Inflammatory macrophage treated with lipopolysaccharide for 1 hour (primary cell): ENCODE data around the gene MUSTN1.

Source experiments
- DNase-seq, 2 donors: peaks; one replicate each; pipeline ENCODE4 v3.0.0-alpha.2; 2020 to 2022

MUSTN1 gene

DNA sequence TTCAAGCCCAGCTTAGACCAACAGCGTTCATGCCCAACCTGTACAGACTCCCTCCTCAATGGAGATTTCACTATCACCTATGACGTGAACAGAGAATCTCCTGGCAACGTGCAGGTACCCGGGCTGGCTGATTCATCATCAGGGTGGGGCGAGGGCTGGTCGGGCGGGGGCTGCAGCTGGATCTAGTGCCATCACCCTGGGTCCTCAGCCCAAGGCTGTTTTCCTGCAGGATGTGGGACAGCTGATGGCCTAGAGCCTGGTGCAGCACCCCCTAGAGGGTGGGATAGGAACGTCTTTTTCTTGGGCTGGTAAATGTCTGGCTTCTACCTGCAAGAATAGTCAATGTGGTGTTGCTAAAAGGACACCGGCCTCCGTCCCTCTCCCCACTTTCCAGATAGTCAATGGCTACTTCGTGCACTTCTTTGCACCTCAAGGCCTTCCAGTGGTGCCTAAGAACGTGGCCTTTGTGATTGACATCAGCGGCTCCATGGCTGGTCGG lies 35.8 kb downstream of the MUSTN1 start:
- peak; percentile 11 to 53 for DNase-seq

DNA sequence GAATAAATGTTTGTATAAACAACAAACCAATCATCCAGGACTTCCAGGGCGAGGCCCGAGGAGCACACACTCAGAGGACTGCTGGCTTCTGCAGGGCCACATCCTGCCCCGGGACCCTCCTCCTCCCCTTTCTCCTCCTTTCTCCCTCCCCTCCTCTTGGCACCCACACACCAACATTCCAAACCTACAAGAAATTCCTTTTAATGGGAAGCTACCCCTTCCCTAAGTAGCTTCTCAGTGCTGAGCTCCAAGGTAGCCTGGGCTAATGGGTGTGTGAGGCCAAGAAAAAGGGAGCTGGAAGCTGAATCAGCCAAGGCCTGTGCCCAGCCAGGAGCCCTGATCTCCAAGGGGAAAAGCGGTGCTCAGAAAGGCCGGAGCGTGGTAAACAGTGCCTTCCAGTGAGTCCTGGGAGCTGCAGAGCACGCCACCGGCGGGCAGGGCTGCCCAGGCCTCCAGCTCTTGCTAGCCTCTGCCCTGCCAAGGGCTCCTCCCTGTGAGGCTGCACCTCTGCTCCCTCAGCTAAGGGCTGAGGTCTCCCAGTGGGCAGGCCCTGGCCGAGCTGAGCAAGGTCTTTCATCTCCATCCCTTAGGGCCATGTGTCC lies 36.3 kb downstream of the MUSTN1 start:
- no peak for DNase-seq

DNA sequence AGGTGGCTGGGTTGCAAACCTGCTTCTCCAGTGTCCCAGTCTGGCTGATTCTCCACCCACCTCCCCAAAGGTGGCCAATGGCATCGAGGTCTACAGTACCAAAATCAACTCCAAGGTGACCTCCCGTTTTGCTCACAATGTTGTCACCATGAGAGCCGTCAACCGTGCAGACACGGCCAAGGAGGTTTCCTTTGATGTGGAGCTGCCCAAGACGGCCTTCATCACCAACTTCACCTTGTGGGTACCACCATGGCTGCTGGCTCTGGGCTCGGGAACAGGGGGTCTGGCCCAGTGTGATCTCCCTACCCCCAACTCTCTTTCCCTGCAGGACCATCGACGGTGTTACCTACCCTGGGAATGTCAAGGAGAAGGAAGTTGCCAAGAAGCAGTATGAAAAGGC lies 38.4 kb downstream of the MUSTN1 start:
- no peak for DNase-seq

DNA sequence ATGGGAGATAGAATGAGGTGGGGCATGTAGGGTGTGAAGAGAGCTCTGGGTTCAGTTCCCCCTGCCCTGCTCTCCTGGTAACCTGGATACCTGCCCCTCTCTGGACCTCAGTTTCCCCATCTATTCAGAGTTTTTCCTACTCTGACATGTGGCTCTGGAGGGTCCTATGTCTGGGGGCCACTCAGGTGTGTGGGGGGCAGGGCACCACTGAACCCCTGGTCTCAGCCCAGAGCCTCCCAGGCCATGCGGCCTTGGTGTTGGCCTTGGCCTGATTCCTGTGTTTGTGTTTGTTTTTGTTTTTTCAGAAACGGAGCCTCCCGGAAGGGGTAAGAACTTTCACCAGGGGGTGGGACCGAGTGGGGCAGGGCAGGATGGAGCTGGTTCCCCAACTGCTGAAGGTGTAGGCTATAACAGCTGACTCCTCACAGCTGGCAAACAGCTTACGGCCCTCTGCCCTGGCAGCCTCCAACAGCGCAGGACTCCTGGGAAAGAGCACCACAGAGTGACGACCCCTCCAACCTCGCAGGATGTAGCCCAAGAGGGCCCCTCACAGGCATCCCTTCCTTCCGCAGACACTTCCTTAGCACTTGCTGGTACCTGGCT lies 39.4 kb downstream of the MUSTN1 start:
- no peak for DNase-seq

DNA sequence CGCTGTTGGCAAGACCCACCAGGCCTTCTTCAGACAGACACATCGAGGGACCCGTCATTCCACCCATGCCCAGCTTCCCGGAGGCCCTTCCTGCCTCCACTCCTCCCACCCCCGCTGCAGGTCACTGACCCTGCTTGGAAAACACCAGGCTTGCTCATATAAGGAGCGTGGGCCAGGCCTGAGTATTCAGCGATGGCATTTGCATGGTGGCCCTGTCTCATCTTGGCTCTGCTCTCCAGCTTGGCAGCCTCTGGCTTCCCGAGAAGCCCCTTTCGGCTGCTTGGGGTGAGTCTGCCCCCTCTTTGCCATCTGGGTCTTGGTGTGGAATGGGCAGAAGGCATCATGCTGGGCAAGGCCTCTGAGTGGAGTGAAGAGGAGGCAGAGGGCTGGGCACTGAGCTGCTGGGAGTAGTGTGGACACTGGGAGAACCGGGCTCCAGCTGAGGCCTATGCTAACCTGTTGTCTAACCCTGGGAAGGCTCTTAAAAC lies 40.2 kb downstream of the MUSTN1 start, which contains the start of gene ITIH3:
ITIH3 (plus strand) TSS at position 185 of the 488 bp plus-strand sequence; CDS start at position 193, 8 bp downstream.
- no peak for DNase-seq

DNA sequence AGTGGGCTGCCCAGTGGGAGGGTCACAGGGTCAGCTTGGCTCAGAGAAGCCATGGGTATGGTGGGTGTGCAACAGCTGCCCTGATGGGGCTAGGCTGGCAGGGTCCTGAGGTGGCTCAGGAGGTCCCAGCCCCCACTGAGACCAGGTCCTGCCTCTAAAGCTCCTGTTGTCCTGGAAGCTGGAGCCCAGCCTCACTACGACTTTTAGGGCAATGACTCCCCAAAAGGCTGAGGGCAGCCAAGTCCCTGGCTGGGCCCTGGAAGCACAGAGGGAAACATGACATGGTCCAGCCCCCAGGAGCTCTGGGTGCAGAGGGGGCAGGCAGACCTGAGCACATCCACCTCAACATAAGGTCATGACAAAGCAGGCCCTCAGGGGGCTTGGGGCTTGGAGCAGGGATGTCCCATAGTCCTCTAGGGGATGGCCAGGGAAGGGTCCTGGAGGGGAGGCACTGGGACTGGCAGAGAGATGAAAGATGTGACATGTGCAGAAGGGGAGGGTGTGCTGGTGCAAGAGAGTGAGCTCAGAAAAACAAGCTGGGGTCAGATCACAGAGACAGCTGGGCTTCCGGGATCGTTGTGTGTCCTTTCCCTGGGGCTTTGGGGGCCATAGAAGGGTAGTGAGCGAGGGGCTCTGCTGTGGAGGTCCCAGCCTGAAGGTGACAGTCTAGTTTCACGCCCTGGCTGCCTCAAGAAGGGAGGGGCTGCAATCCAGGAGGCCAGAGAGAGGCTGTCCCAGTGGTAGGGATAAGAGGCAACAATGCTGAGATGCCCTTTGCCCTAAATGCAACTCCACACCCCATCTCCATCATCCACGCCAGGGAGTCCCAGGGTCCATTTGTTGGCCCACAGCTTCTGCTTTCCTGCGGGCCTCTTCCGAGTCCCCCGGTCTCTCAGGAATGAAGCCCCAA lies 40.9 kb downstream of the MUSTN1 start:
- DNase-seq, result no peak

DNA sequence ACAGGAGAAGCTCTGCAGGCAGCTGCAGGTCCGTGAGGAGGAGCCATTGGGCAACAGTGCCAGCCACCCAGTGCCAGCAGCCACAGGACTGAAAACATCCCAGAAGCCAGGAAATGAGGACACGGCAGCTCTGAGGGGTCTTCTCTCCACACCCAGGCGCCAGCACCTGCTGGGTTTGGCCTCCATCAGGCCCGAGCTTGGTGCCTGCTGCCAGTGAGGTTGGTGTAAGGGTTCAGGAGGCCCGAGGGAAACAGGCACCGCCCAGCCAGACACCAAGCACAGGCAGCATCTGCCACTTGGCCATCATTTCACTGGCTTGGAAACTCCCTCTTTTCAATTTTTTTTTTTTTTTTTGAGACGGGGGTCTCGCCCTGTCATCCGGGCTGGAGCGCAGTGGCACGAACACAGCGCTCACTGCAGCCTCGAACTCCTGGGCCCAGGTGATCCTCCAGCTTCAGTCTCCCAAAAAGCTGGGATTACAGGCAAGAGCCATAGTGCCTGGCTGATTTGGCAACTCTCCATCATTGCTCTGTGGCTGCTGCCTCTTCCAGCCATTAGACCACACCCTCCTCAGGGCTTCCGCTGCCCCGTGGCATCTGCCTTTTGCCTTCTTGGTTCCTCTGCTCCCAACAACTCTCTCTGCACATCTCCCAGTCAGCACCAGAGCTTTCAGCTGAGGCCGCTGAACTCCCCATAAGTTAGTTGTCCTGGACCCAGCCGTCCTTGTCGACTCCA lies 41.7 kb downstream of the MUSTN1 start:
- DNase-seq, result peak in 1 of 2 donors; percentile 26

DNA sequence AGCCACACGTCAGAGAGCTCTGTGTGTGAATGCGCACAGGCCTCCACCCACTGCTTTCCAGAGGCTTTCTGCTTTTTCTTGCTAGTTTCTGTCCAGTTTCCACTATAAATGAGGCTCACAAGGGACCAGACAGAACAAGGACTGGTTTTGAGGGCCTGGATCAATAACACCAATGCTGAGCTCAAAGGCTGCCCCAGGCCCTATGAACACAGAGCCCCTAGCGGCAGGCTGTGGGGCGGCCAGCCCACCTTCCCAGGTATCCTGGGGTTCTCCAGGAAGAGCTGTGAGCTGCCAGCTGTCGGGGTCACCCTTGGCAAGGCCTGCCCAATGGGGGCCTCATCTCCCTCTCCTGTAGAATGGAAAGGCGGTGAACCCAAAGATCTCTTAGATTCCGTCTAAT lies 42.4 kb downstream of the MUSTN1 start:
- no peak for DNase-seq

DNA sequence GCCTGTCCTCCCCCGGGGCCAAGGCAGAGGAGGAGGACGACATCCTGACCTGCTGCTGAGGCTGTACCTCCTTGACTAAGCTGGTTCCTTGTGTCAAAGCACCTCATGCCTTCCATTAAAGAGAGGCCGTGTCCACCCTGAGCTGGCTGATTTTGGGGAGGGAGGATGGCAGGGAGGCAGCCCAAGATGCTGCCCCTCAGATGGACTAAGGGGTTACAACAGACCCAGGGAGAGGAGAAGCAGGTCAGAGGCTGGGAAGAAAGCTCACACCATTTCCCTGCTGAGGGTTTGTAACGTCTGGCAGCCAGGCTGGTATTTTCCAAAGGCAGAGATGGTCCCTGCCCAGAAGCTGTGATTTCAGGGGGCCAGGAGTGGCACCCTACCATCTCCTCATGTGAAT lies 42.9 kb downstream of the MUSTN1 start:
- no peak for DNase-seq

DNA sequence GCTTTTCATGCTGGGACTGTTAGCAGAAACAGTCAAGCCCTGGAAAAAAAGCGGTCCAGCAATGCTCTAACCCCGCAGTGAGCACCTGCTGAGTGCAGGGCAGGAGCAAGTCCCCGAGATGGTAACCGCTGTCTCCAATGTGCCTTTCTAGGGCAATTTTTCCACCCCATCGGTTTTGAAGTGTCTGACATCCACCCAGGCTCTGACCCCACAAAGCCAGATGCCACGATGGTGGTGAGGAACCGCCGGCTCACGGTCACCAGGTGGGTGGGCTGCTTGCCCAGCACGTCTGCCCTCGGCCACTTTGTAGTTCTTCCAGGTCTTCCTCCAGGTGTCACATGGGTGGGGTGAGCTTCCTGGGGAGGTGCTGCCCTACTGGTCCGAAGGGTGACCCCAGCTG lies 43.5 kb downstream of the MUSTN1 start:
- no peak for DNase-seq

DNA sequence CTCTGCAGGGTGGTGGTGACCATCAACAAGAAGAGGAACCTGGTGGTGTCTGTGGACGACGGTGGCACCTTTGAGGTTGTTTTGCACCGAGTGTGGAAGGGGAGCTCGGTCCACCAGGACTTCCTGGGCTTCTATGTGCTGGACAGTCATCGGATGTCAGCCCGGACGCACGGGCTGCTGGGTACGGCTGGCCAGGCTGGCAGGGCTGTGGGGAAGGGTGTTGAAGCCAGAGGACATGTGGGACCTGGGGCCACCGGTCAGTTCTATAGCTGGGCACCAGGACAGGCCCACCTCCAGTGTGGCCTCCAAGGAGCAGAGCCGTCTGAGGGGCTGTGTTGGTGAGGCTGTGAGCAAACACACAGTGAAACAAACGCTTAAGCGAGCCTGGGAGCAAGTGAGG lies 44.1 kb downstream of the MUSTN1 start:
- DNase-seq, result no peak

DNA sequence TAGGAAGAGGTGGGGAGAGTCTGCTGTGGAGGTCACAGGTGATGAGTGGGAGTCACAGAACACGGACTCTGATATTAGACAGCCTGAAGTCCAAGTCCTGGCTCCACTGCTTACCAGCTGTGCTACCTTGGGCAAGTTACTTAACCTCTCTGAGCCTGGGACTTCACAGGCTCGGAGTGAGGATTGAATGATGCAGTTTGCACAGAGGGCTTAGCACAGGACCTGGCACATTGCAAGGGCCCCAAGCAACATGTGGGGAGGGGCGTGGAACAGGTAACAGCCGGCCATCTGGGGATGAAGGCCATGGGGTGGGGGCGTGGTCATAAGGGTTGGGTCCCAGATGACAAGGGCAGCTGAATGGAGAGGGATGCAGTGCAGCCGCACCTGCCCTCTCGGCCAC lies 44.5 kb downstream of the MUSTN1 start:
- no peak for DNase-seq

DNA sequence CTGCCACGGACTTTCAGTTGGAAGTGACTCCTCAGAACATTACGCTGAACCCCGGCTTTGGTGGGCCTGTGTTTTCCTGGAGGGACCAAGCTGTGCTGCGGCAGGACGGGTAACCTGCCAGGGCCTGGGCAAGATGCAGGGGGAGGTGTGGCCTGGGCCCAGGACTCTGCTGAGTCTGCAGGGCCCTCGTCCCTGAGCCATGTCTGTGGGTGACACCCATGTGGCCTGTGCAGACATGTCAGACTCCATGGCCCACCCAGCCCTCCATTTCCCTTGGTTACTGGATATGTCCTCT lies 45.1 kb downstream of the MUSTN1 start:
- DNase-seq, result no peak

DNA sequence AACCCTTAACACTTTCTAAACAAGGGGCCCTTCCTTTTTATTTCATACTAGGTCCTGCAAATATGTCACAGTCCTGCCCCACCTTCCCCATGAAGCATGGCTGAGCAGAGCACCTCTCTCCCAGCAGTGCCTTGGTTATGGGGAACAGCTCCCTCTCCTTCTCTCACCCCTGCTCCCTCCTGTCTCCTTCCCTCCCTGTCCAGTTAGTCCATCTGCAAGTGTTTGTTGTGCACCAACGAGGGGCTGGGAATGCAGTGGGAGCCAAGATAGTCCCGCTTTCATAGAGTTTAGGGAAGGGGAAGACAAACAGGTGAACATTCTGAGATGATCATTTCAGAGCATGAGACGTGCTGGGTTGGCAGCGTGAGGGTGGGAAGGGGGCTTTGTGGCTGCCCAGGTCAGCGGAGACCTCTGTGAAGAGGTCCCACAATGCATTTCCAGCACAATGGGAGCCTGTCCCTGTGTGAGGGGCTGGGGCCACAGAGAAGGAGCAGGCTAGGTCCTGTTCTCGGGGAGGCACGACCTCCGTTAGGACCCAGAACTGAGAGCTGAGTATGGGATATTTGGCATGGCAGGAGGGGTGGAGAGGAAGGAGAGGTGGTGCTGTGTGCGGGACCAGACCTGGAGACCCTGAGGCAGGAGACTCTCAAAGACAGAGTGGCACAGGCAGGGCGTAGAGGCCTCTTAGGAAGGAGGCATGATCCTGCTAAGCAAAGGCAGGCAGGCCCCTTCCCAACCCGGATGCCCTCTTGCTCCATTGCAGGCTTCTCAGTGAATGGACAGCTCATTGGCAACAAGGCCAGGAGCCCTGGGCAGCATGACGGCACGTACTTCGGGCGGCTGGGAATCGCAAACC lies 45.7 kb downstream of the MUSTN1 start:
- no peak for DNase-seq

DNA sequence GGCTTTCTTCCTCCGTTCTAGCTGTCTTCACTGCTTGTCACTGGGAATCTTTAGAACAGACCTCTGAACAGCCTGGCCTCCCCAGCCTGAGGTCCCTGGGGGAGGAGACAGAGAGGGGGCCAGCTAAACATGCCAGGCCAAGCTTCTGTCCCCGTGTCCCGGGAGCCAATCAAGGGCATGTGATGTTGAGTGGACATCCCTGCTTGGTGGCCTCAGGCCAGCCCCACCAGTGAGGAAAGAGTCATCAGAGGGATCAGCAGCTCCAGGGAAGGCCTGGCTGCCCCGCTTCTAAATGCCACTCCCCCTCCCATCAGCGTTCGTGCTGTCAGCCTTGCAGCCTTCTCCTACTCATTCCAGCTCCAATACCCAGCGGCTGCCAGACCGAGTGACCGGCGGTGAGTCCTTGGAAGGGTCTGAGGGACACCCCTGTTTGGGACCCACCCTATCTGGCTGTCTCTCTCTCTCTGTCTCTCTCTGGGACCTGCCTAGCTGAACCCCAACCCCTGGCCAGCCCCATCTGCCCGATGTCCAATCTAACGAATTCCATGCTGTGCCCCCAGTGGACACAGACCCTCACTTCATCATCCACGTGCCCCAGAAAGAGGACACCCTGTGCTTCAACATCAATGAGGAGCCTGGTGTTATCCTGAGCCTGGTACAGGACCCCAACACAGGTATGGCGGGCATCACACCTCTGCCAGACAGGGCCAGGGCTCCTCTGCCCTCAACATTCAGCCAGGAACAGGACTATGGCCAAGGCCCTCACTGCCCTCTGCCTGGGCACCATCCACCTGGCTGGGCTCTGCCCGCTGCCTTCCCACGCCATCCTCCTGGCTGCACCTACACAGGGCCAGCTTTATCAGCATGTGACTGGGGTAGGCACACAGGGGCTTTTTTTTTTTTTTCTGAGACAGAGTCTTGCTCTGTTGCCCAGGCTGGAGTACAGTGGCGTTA lies 46.9 kb downstream of the MUSTN1 start:
- no peak for DNase-seq

DNA sequence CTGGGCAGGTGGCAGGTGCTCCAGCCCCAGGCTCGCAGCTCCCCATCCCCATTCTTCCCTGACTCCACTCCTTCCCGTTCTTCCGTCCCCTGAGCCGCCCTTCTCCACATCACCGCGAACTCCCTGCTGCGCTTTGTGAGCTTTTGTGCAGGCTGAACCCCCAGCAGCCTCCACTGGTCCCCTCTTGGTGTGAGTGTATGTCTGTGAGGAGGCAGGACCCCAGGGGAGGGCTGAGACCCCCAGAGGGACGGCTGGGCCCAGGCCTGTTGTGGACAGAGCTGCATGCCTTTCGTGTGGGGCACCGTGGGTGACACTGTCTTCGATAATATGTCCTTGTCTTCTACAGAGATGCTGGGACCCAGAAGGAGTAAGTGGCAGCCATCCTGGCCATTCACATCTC lies 47.6 kb downstream of the MUSTN1 start:
- DNase-seq, result no peak

DNA sequence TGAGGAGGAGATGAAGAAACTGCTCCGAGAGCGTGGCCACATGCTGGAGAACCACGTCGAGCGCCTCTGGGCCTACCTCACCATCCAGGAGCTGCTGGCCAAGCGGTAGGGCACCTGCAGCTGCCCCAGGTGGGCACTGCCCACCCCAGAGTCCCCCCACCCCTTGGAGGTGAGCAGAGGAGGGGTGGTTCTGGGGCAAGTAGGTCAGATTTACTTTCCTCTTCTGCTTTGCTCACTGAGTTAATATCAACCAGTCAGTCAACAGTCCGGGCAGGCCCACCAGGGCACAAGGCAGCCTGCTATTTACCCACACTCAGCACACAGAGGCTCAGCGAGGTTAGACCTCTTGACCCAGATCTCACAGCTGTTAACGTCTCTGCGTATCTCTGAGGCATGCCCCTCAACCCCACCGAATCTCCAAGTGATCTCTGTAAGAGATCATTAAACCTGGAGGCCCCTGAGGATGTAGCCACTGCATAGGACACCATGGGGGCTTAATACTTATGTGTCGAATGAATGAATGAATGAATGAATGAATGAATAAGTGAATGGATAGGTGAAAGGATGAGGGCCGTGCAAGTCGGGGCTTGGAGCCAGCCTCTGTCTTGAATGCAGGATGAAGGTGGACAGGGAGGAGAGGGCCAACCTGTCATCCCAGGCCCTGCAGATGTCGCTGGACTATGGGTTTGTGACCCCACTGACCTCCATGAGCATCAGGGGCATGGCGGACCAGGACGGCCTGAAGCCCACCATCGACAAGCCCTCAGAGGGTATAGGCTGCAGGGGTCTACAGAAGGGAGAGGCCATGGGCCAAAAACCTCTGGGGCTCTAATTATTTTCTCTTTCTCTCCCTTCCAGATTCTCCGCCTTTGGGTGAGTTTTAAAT lies 48.2 kb downstream of the MUSTN1 start:
- DNase-seq, result no peak

DNA sequence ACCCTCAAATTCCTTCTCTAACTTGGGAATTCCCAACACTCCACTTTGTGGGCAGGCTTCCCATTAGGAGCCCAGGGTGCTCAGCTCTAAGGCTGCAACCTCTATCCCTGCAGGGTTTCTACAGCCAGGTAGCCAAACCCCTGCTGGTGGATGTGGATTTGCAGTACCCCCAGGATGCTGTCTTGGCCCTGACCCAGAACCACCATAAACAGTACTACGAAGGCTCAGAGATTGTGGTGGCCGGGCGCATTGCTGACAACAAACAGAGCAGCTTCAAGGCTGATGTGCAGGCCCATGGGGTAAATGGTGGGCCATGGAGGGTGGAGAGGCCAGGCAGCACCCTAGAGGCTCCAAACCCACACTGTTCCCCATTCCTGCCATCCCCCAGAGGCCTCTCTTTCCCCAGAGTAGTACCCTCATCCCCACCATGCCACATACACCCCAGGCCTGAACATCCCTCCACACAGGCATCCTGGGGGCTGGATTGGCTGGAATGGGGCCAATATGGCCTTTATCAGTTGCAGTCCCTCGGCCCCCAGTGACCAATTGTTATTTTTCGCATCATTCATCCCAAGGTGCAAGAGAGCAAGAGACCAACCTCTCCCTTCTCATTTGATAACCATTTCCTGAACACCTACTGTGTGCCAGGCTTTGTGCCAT lies 49.8 kb downstream of the MUSTN1 start:
- no peak for DNase-seq

DNA sequence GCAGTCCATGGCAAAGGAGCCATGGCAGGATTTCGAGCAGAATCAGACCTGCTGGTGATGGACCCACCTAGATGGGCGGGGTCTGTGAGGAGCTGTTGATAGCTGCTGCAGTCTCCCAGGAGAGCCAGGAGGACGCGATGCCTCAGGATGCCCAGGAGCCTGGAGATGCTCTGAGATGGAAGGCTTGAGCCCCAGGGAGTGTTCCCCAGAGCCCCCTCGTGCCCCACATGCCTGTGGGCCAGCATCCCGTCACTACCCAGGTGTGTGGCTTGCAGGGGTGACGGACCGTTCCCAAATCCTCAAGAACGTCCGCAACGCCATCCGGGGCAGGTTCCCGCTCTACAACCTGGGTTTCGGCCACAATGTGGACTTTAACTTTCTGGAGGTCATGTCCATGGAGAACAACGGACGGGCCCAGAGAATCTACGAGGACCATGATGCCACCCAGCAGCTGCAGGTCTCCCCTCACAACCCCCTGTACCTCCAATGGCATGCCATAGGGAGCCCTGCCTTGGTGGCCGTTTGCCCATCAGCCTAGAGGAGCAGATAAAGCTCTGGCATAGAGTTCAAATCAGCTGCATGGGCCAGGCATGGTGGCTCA lies 50.7 kb downstream of the MUSTN1 start:
- no peak for DNase-seq
